Caki2 (cell line): ENCODE results near the gene TNPO2. TPM values are rescaled to one million over a fixed set of nuclear protein-coding genes. Genes with fewer than 3 reads are reported as not detected.

Source experiments
- DNase-seq: peaks from one replicate; pipeline ENCODE4 v3.0.0-alpha.2; 2015; ENCODE audit warnings: low read depth
- in situ Hi-C: cut with HindIII; loops from 2 replicates; pipeline ENCODE4 v1.10.0; 2016; ENCODE audit warnings: low sequenced_read_pairs, low pct_unique_long_range_greater_than_20kb, mixed read lengths
- total RNA-seq: library from RNA; depleted of rRNA; stranded (reverse); fragments of >200 nt; shearing (Covaris generic); gene quantifications from 2 replicates; pipeline ENCODE4 v1.2.3, GENCODE V29; 2014; ENCODE audit warnings: low replicate concordance; rRNA removed

Gene TNPO2
- total RNA-seq, 1 experiment from 2014 or later, result 39.7 TPM

DNA sequence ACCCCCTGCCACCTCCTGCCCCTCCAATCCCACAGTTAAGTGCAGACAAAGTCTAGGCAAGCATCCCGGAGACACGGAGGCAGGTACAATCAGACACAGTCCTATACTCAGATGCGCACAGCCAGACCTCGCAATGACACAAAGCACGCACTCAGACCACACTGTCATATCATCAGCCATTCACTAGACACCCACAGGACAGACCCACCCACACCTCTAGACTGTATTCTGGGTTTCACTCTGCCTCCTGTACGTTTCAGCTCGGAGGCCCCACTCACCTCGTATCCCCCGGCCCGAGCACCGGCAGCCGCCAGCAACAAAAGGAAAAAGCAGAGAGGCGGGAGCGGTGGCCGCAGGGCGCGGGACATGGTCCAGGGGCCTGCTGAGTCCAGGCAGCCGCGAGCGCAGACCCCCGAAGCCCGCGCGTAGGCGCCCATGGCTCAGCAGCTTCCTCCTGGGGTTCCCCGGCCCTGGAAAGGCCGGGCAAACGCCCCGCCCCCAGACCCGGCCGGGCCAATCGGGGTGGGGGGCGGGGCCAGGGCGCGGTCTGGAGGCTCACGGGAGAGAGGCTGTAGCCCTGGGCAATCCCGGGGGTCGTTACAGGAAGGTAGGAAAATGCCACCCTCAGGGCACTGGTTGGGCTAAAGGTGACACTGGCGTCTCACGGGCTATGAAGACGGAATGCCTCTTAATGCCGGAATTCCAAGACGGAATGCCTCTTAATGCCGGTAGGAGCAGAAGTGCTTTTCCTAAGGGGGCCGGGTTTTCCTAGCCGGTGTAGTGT lies 57.3 kb downstream of the TNPO2 start, which contains the start of the genes MAN2B1 and WDR83:
MAN2B1 (minus strand) TSS at position 478 of the 784 bp plus-strand sequence; CDS start at position 437, 41 bp downstream.
WDR83 (plus strand) TSS at position 543 of the 784 bp plus-strand sequence. CDS start 2,984 bp downstream, outside the sequence.
- DNase-seq, result peak; percentile 81
- in situ Hi-C loops, result no loop called here

DNA sequence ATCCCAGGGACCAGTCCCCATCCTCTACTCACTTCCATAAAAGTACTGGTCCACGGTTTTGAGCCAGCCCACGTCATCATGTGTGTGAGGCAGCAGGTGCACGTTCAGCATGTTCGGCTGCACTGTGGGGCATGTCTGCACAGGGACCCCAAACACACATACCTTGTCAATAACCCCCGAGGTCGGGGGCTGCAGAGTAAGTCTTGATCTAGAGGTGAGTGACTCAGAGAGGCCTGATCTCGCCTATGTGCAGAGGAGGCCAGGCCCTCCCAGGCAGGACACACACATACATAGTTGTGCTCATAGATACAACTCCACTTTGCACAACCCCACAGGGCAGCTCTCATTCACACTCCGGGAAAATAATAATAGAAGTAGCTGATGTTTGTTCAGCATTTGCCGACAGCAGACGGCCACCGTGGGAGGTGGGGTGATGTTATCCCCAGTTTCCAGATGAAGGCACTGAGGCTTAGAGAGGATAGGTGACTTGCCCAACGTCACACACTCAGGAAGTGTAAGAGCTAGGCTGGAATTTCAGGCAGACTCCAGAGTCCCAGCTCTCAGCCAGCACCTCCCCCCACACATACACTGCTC lies 58.0 kb downstream of the TNPO2 start:
- in situ Hi-C loops, result no loop called here
- DNase-seq, result no peak

GRCh38 chr19:12665281-12665573 lies 58.5 kb downstream of the TNPO2 start:
- in situ Hi-C loops, result no loop called here

DNA sequence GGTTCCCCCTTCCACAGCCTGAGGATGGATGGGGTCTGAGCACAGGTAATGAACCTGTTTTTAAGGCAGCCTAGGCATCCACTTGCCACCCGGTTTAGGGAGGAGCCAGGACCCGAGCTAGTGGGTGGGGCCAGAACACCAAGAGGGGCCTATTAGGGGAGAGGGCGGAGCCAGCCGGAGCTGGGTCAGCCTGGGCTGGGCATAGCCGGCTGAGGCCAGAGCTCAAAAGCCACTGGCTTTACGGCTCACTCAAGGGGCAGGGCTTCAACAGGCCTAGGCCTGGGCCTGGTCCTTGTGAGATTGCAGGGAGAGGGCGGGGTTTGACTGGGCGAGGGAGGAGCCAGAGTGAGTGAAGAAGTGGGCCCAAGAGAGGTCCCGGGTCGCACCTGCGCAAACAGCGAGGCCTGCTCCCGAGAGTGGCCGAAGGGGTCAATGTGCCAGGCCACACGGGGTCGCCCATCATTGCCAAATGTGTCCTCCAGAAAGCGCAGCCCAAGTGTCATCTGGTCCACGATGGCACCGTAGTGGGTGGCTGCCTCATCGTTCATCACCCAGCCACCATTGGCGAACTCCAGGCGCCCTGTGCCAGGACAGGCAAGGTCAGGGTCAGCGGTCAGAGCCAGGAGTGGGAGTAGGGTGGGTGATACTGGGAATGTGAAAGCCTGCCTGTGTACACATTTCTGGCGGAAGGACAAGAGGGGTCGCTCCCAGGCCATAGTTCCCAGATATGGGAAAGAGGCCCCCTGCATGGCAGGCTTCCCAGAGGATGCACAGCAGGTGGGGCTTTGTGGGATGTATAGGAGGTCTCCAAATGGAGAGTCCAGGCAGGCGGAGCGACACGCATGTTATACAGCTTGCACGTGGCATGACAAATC lies 59.1 kb downstream of the TNPO2 start:
- in situ Hi-C loops, result no loop called here
- DNase-seq, result peak; percentile 33

More at GRCh38 chr19:12665281-12665573, 58.5 kb downstream of the TNPO2 start:
- DNase-seq, result no peak

- in situ Hi-C loops, result no loop called here
- DNase-seq, result no peak
Measured at GRCh38 chr19:12660980-12661379, 62.8 kb downstream of the TNPO2 start.

- in situ Hi-C loops, result no loop called here
- DNase-seq, result no peak
Measured at GRCh38 chr19:12657966-12658365, 65.8 kb downstream of the TNPO2 start.

- in situ Hi-C loops, result no loop called here
- DNase-seq, result no peak
Measured at GRCh38 chr19:12656899-12657571, 66.7 kb downstream of the TNPO2 start.

GRCh38 chr19:12655546-12655945 lies 68.2 kb downstream of the TNPO2 start:
- DNase-seq, result no peak
- in situ Hi-C loops, result no loop called here

DNA sequence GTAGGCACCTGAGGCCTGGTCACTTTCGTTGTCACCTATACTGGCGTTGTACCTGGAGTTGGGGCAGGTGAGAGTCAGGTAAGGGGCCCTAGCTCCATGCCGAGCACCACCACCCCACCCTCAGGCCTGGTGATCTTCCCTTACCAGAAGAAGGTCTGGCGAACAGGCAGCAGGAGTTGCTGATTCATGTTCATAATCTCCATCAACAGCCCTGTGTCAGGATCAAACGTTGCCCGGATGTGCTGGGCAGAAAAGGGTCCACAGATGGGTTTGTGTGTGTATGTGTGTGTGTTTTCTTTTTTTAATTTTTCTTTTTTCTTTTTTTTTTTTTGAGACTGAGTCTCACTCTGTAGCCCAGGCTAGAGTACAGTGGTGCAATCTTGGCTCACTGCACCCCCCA lies 71.5 kb downstream of the TNPO2 start:
- DNase-seq, result no peak
- in situ Hi-C loops, result no loop called here

DNA sequence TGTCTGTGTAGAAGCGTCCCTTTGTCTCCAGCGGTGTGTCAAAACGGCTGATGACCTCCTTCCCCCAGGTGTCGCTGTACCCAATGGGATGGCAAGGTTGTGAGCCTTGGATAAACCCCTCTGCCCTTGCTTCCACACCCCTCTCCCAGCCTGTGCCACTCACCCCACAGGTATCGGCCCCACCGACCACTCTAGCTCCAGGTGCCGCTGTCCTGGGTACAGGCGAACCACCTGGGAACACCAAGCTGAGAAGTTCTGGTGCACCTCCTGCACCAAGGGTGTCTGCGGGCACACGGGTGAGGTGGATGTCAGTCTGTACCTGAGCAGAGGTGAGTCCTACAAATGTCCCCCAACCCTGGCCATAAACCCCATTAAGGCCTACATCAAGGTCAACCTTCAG lies 73.8 kb downstream of the TNPO2 start:
- in situ Hi-C loops, result no loop called here
- no peak for DNase-seq

Other genes with a start within 250 kb of the TNPO2 start
- gene ZNF709, start 239.1 kb downstream of the TNPO2 start, total RNA-seq, result 1.1 and 5.2 TPM in 2 replicates
- gene ZNF564, start 172.4 kb downstream of the TNPO2 start, total RNA-seq, result 1.9 and 12.8 TPM in 2 replicates
- 6.7 and 9.1 TPM in 2 replicates for gene ZNF490, start 113.1 kb downstream of the TNPO2 start, total RNA-seq
- gene ZNF791, start 113.0 kb downstream of the TNPO2 start, total RNA-seq, result 5.5 and 9.8 TPM in 2 replicates
- gene MAN2B1, start 57.2 kb downstream of the TNPO2 start, total RNA-seq, result 72.5 and 82.9 TPM in 2 replicates
- 20.6 and 22.6 TPM in 2 replicates for gene WDR83, start 57.1 kb downstream of the TNPO2 start, total RNA-seq
- gene DHPS, start 42.1 kb downstream of the TNPO2 start, total RNA-seq, result 93.6 and 111 TPM in 2 replicates
- not detected in 2 replicates for gene GNG14, start 35.9 kb downstream of the TNPO2 start, total RNA-seq
- 43.4 and 44.8 TPM in 2 replicates for gene FBXW9, start 27.3 kb downstream of the TNPO2 start, total RNA-seq
- gene TRIR, start 10.8 kb upstream of the TNPO2 start, total RNA-seq, result 607 and 626 TPM in 2 replicates
- 210 and 211 TPM in 2 replicates for gene GET3, start 13.6 kb upstream of the TNPO2 start, total RNA-seq
- gene BEST2, start 27.9 kb upstream of the TNPO2 start, total RNA-seq, result not detected in 2 replicates
- 17.8 and 18.1 TPM in 2 replicates for gene HOOK2, start 51.6 kb upstream of the TNPO2 start, total RNA-seq
- gene JUNB, start 67.6 kb upstream of the TNPO2 start, total RNA-seq, result 63.3 and 74.5 TPM in 2 replicates
- not detected in 2 replicates for gene PRDX2, start 77.9 kb upstream of the TNPO2 start, total RNA-seq
- gene THSD8, start 78.1 kb upstream of the TNPO2 start, total RNA-seq, result not detected in 2 replicates
- 94.5 and 126 TPM in 2 replicates for gene RNASEH2A, start 82.7 kb upstream of the TNPO2 start, total RNA-seq
- not detected in 2 replicates for gene RTBDN, start 110.6 kb upstream of the TNPO2 start, total RNA-seq
- gene MAST1, start 114.6 kb upstream of the TNPO2 start, total RNA-seq, result 1.8 and 20.8 TPM in 2 replicates
- gene DNASE2, start 157.5 kb upstream of the TNPO2 start, total RNA-seq, result 68.6 and 83.9 TPM in 2 replicates
- 3.5 TPM in 1 of 2 replicates, not detected in the other for gene KLF1, start 163.3 kb upstream of the TNPO2 start, total RNA-seq
- 38.0 and 66.1 TPM in 2 replicates for gene GCDH, start 167.2 kb upstream of the TNPO2 start, total RNA-seq
- 4.0 TPM in 2 replicates for gene SYCE2, start 195.4 kb upstream of the TNPO2 start, total RNA-seq
- gene FARSA, start 209.8 kb upstream of the TNPO2 start, total RNA-seq, result 100 and 120 TPM in 2 replicates
- gene CALR, start 214.7 kb upstream of the TNPO2 start, total RNA-seq, result 846 and 992 TPM in 2 replicates
- 211 and 217 TPM in 2 replicates for gene RAD23A, start 221.9 kb upstream of the TNPO2 start, total RNA-seq
- 102 and 117 TPM in 2 replicates for gene GADD45GIP1, start 233.3 kb upstream of the TNPO2 start, total RNA-seq
- gene DAND5, start 245.6 kb upstream of the TNPO2 start, total RNA-seq, result not detected in 2 replicates